Loucy (cell line): ENCODE data around the gene CFAP70.

Source experiments
- H2AFZ ChIP-seq: fragments of 200-600 bp; sonication (generic); 2 replicates; pipeline ENCODE4 v1.6.0; 2016; ENCODE audit warnings: antibody characterized with exemption, mild to moderate bottlenecking, low read length, moderate library complexity
- H3F3A ChIP-seq: fragments of 200-600 bp; 2 replicates; pipeline ENCODE4 v1.6.0; 2016; ENCODE audit warnings: antibody characterized with exemption, low read depth, mild to moderate bottlenecking
- H3K27me3 ChIP-seq: fragments of 200-600 bp; sonication (generic); 2 replicates; pipeline ENCODE4 v1.6.1; 2014; ENCODE audit warnings: low read length, mild to moderate bottlenecking; ENCODE audit not compliant: insufficient read depth, poor library complexity, severe bottlenecking
- H3K36me3 ChIP-seq: fragments of 200-600 bp; sonication (generic); 2 replicates; pipeline ENCODE4 v1.6.1; 2016; ENCODE audit warnings: low read length; ENCODE audit not compliant: insufficient read depth
- H3K4me1 ChIP-seq: fragments of 200-600 bp; sonication (generic); 2 replicates; pipeline ENCODE4 v1.5.1; 2014; ENCODE audit warnings: low read length, mild to moderate bottlenecking; ENCODE audit not compliant: insufficient read depth, poor library complexity, severe bottlenecking
- H3K4me2 ChIP-seq: fragments of 200-600 bp; sonication (generic); 2 replicates; pipeline ENCODE4 v1.6.0; 2014; ENCODE audit warnings: antibody characterized with exemption, low read length, low read depth, mild to moderate bottlenecking; ENCODE audit not compliant: poor library complexity, severe bottlenecking
- H3K4me3 ChIP-seq: fragments of 200-600 bp; sonication (generic); 2 replicates; pipeline ENCODE4 v1.5.1; 2014; ENCODE audit warnings: low read length, mild to moderate bottlenecking, mixed read lengths; ENCODE audit not compliant: poor library complexity, severe bottlenecking
- H3K79me2 ChIP-seq: fragments of 200-600 bp; sonication (generic); 2 replicates; pipeline ENCODE4 v1.6.1; 2014; ENCODE audit warnings: low read length; ENCODE audit not compliant: insufficient read depth
- H3K9ac ChIP-seq: fragments of 200-600 bp; sonication (generic); 2 replicates; pipeline ENCODE4 v1.6.0; 2014; ENCODE audit warnings: mild to moderate bottlenecking, low read depth, low read length, moderate library complexity; ENCODE audit not compliant: poor library complexity, severe bottlenecking
- H3K9me2 ChIP-seq: fragments of 200-600 bp; sonication (generic); replicated peaks from 2 replicates; pipeline ENCODE4 v1.6.1; 2016; ENCODE audit warnings: low read depth, low read length, mixed read lengths
- H3K9me3 ChIP-seq: fragments of 200-600 bp; sonication (generic); 2 replicates; pipeline ENCODE4 v1.6.1; 2014; ENCODE audit warnings: mild to moderate bottlenecking, antibody characterized with exemption, low read length, low read depth; ENCODE audit not compliant: insufficient read depth
- H4K20me1 ChIP-seq: fragments of 200-600 bp; sonication (generic); 2 replicates; pipeline ENCODE4 v1.6.0; 2014; ENCODE audit warnings: antibody characterized with exemption, low read length, mild to moderate bottlenecking; ENCODE audit not compliant: insufficient read depth, poor library complexity, severe bottlenecking
- EZH2phosphoT487 ChIP-seq: fragments of 200-600 bp; IDR thresholded peaks from 2 replicates; pipeline ENCODE4 v1.6.1; 2018; ENCODE audit warnings: antibody characterized with exemption, mild to moderate bottlenecking, moderate library complexity, borderline replicate concordance
- TF ChIP-seq, protein P1 (sequence below): fragments of 200-600 bp; sonication (generic); conservative IDR thresholded peaks from 2 replicates; pipeline ENCODE4 v1.5.1; 2014; ENCODE audit warnings: mild to moderate bottlenecking, antibody characterized with exemption, low read length

CFAP70 gene

GRCh38 chr10:73357166-73357565, 1.5 kb downstream of the CFAP70 start:
- Histone ChIP-seq H2AFZ (no peak overlapping the region), H3K36me3 (no peaks in the 10 kb centered on the region), H3K4me2 (no peak overlapping the region), H3K4me3 (no peak overlapping the region), H3K27me3 (peaks cover 4% of the 10 kb centered on the region), H3K79me2 (no peaks in the 10 kb centered on the region), H3K4me1 (no peaks in the 10 kb centered on the region), H4K20me1 (no peaks in the 10 kb centered on the region), H3K9me2 (no peaks in the 10 kb centered on the region), H3K9me3 (no peaks in the 10 kb centered on the region), H3K9ac (no peak overlapping the region), H3F3A (no peaks in the 10 kb centered on the region)
- TF ChIP-seq EZH2phosphoT487: no peak
- TF ChIP-seq, protein P1, sequence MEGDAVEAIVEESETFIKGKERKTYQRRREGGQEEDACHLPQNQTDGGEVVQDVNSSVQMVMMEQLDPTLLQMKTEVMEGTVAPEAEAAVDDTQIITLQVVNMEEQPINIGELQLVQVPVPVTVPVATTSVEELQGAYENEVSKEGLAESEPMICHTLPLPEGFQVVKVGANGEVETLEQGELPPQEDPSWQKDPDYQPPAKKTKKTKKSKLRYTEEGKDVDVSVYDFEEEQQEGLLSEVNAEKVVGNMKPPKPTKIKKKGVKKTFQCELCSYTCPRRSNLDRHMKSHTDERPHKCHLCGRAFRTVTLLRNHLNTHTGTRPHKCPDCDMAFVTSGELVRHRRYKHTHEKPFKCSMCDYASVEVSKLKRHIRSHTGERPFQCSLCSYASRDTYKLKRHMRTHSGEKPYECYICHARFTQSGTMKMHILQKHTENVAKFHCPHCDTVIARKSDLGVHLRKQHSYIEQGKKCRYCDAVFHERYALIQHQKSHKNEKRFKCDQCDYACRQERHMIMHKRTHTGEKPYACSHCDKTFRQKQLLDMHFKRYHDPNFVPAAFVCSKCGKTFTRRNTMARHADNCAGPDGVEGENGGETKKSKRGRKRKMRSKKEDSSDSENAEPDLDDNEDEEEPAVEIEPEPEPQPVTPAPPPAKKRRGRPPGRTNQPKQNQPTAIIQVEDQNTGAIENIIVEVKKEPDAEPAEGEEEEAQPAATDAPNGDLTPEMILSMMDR: no peak

DNA sequence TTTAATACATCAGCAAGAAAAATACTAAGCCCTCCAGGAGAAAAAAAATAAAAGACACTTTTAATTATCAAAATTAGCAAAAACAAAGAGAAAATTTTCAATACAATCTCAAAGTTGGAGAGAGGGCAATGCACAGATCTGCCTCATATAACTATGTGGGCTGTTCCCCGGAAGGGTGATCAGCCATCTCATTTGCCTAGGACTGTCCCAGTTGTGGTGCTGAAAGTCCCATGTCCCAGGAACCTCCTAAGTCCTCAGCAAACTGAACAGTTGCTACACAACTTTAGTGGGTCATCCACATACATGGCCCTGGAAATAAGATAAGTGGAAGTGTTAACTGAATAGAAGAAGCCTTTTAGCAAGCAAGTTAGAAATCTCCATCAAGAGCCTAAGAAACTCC, 14.4 kb downstream of the CFAP70 start:
- Histone ChIP-seq H3K4me2 (no peak overlapping the region), H3K9me3 (no peaks in the 10 kb centered on the region; the same call in 1 of the 2 replicates), H3K27me3 (no peaks in the 10 kb centered on the region), H2AFZ (no peak overlapping the region), H3F3A (no peaks in the 10 kb centered on the region), H3K4me1 (no peaks in the 10 kb centered on the region), H3K4me3 (no peak overlapping the region), H3K9ac (no peak overlapping the region), H4K20me1 (no peaks in the 10 kb centered on the region), H3K36me3 (no peaks in the 10 kb centered on the region), H3K9me2 (no peaks in the 10 kb centered on the region), H3K79me2 (no peaks in the 10 kb centered on the region)
- TF ChIP-seq, protein P1: no peak
- no peak for TF ChIP-seq EZH2phosphoT487

DNA sequence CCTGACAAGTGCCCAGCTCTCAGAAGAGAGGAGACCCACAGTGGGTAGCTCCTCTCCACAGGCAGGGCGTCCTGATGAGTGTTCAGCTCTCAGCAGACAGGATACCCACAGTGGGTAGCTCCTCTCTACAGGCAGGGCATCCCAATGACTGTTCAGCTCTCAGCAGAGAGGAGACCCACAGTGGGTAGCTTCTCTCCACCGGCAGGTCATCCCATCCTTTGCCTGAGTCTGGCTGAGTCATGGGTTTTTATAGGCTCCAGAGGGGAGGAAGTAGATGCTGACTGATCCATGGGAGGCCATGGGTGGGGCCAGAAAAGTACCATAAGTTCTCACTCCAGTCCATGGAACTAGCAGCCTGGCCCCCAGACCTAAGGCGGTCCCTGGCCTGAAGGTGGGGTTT, 18.5 kb downstream of the CFAP70 start:
- Histone ChIP-seq H3K9ac (no peak overlapping the region), H3F3A (no peaks in the 10 kb centered on the region), H3K36me3 (no peaks in the 10 kb centered on the region), H3K9me3 (no peaks in the 10 kb centered on the region; the same call in 1 of the 2 replicates), H3K4me3 (no peak overlapping the region), H3K9me2 (no peaks in the 10 kb centered on the region), H3K4me1 (no peaks in the 10 kb centered on the region), H2AFZ (no peak overlapping the region), H3K4me2 (no peak overlapping the region), H4K20me1 (no peaks in the 10 kb centered on the region), H3K27me3 (no peaks in the 10 kb centered on the region), H3K79me2 (no peaks in the 10 kb centered on the region)
- TF ChIP-seq, protein P1: no peak
- no peak for TF ChIP-seq EZH2phosphoT487
